Loucy (cell line): Measurements from ENCODE around the gene ADAMTS15.

ENCODE experiments used
- H2AFZ ChIP-seq: fragments of 200-600 bp; sonication (generic); 2 replicates; pipeline ENCODE4 v1.6.0; 2016; ENCODE audit warnings: antibody characterized with exemption, mild to moderate bottlenecking, low read length, moderate library complexity
- H3F3A ChIP-seq: fragments of 200-600 bp; 2 replicates; pipeline ENCODE4 v1.6.0; 2016; ENCODE audit warnings: antibody characterized with exemption, low read depth, mild to moderate bottlenecking
- H3K27me3 ChIP-seq: fragments of 200-600 bp; sonication (generic); 2 replicates; pipeline ENCODE4 v1.6.1; 2014; ENCODE audit warnings: low read length, mild to moderate bottlenecking; ENCODE audit not compliant: insufficient read depth, poor library complexity, severe bottlenecking
- H3K36me3 ChIP-seq: fragments of 200-600 bp; sonication (generic); 2 replicates; pipeline ENCODE4 v1.6.1; 2016; ENCODE audit warnings: low read length; ENCODE audit not compliant: insufficient read depth
- H3K4me1 ChIP-seq: fragments of 200-600 bp; sonication (generic); 2 replicates; pipeline ENCODE4 v1.5.1; 2014; ENCODE audit warnings: low read length, mild to moderate bottlenecking; ENCODE audit not compliant: insufficient read depth, poor library complexity, severe bottlenecking
- H3K4me2 ChIP-seq: fragments of 200-600 bp; sonication (generic); 2 replicates; pipeline ENCODE4 v1.6.0; 2014; ENCODE audit warnings: antibody characterized with exemption, low read length, low read depth, mild to moderate bottlenecking; ENCODE audit not compliant: poor library complexity, severe bottlenecking
- H3K4me3 ChIP-seq: fragments of 200-600 bp; sonication (generic); 2 replicates; pipeline ENCODE4 v1.5.1; 2014; ENCODE audit warnings: low read length, mild to moderate bottlenecking, mixed read lengths; ENCODE audit not compliant: poor library complexity, severe bottlenecking
- H3K79me2 ChIP-seq: fragments of 200-600 bp; sonication (generic); 2 replicates; pipeline ENCODE4 v1.6.1; 2014; ENCODE audit warnings: low read length; ENCODE audit not compliant: insufficient read depth
- H3K9ac ChIP-seq: fragments of 200-600 bp; sonication (generic); 2 replicates; pipeline ENCODE4 v1.6.0; 2014; ENCODE audit warnings: mild to moderate bottlenecking, low read depth, low read length, moderate library complexity; ENCODE audit not compliant: poor library complexity, severe bottlenecking
- H3K9me2 ChIP-seq: fragments of 200-600 bp; sonication (generic); replicated peaks from 2 replicates; pipeline ENCODE4 v1.6.1; 2016; ENCODE audit warnings: low read depth, low read length, mixed read lengths
- H3K9me3 ChIP-seq: fragments of 200-600 bp; sonication (generic); 2 replicates; pipeline ENCODE4 v1.6.1; 2014; ENCODE audit warnings: mild to moderate bottlenecking, antibody characterized with exemption, low read length, low read depth; ENCODE audit not compliant: insufficient read depth
- H4K20me1 ChIP-seq: fragments of 200-600 bp; sonication (generic); 2 replicates; pipeline ENCODE4 v1.6.0; 2014; ENCODE audit warnings: antibody characterized with exemption, low read length, mild to moderate bottlenecking; ENCODE audit not compliant: insufficient read depth, poor library complexity, severe bottlenecking
- CTCF ChIP-seq: fragments of 200-600 bp; sonication (generic); conservative IDR thresholded peaks from 2 replicates; pipeline ENCODE4 v1.5.1; 2014; ENCODE audit warnings: mild to moderate bottlenecking, antibody characterized with exemption, low read length
- EZH2phosphoT487 ChIP-seq: fragments of 200-600 bp; IDR thresholded peaks from 2 replicates; pipeline ENCODE4 v1.6.1; 2018; ENCODE audit warnings: antibody characterized with exemption, mild to moderate bottlenecking, moderate library complexity, borderline replicate concordance

The ADAMTS15 gene

GRCh38 chr11:130402570-130402969 lies 45.9 kb upstream of the ADAMTS15 start:
- no peaks in the 10 kb centered on the region for H3K9me3 ChIP-seq
- no peaks in the 10 kb centered on the region for H3K36me3 ChIP-seq
- H3K9me2 ChIP-seq, result no peaks in the 10 kb centered on the region
- TF ChIP-seq CTCF (no peak), EZH2phosphoT487 (no peak)
- H4K20me1 ChIP-seq, result no peaks in the 10 kb centered on the region
- no peak overlapping the region for H3K4me3 ChIP-seq
- H3K4me2 ChIP-seq, result no peak overlapping the region
- H3F3A ChIP-seq, result no peaks in the 10 kb centered on the region
- H3K4me1 ChIP-seq, result no peaks in the 10 kb centered on the region
- no peaks in the 10 kb centered on the region for H3K79me2 ChIP-seq
- no peaks in the 10 kb centered on the region for H3K27me3 ChIP-seq
- H2AFZ ChIP-seq, result no peak overlapping the region
- no peak overlapping the region for H3K9ac ChIP-seq

GRCh38 chr11:130403271-130403804 lies 45.1 kb upstream of the ADAMTS15 start:
- H3K36me3 ChIP-seq, result no peaks in the 10 kb centered on the region

GRCh38 chr11:130403967-130404366 lies 44.5 kb upstream of the ADAMTS15 start:
- H3K79me2 ChIP-seq, result no peaks in the 10 kb centered on the region
- TF ChIP-seq EZH2phosphoT487 (no peak), CTCF (no peak)
- H3K4me1 ChIP-seq, result no peaks in the 10 kb centered on the region
- H3K4me2 ChIP-seq, result no peak overlapping the region
- H3K4me3 ChIP-seq, result no peak overlapping the region
- H3F3A ChIP-seq, result no peaks in the 10 kb centered on the region
- H3K9ac ChIP-seq, result no peak overlapping the region
- H3K9me3 ChIP-seq, result no peaks in the 10 kb centered on the region
- H3K36me3 ChIP-seq, result no peaks in the 10 kb centered on the region
- H4K20me1 ChIP-seq, result no peaks in the 10 kb centered on the region
- no peaks in the 10 kb centered on the region for H3K27me3 ChIP-seq
- no peaks in the 10 kb centered on the region for H3K9me2 ChIP-seq
- H2AFZ ChIP-seq, result no peak overlapping the region

More at GRCh38 chr11:130403271-130403804, 45.1 kb upstream of the ADAMTS15 start:
- no peak overlapping the region for H3K4me2 ChIP-seq
- H3K27me3 ChIP-seq, result no peaks in the 10 kb centered on the region
- H2AFZ ChIP-seq, result no peak overlapping the region
- H3K4me1 ChIP-seq, result no peaks in the 10 kb centered on the region
- H4K20me1 ChIP-seq, result no peaks in the 10 kb centered on the region
- H3K4me3 ChIP-seq, result no peak overlapping the region
- H3K9ac ChIP-seq, result no peak overlapping the region
- H3K9me3 ChIP-seq, result no peaks in the 10 kb centered on the region
- no peaks in the 10 kb centered on the region for H3K9me2 ChIP-seq
- no peaks in the 10 kb centered on the region for H3K79me2 ChIP-seq
- TF ChIP-seq EZH2phosphoT487 (no peak), CTCF (no peak)
- H3F3A ChIP-seq, result no peaks in the 10 kb centered on the region
